Type B pancreatic cell (in vitro differentiated cells): ENCODE measurements around the gene SMARCA1. TPM values are rescaled to one million over a fixed set of nuclear protein-coding genes. Genes with fewer than 3 reads are reported as not detected.

Experiments
- DNase-seq: peaks from one replicate; pipeline ENCODE4 v3.0.0; 2021; ENCODE audit warnings: mixed read lengths; ENCODE audit not compliant: unreplicated experiment; ENCODE audit errors: extremely low spot score
- H3K27ac Mint-ChIP-seq: 2 replicates; pipeline ENCODE4 v1.8.0; 2021; ENCODE audit warnings: mild to moderate bottlenecking, mixed read lengths
- H3K27me3 Mint-ChIP-seq: 2 replicates; pipeline ENCODE4 v1.8.0; 2021; ENCODE audit warnings: mixed read lengths
- H3K36me3 Mint-ChIP-seq: 2 replicates; pipeline ENCODE4 v1.8.0; 2021; ENCODE audit warnings: mixed read lengths
- H3K4me1 Mint-ChIP-seq: one replicate; pipeline ENCODE4 v1.8.0; 2021; ENCODE audit warnings: mixed read lengths; ENCODE audit not compliant: unreplicated experiment
- H3K4me3 Mint-ChIP-seq: 2 replicates; pipeline ENCODE4 v1.8.0; 2021; ENCODE audit warnings: mild to moderate bottlenecking, mixed read lengths
- H3K9me3 Mint-ChIP-seq: 2 replicates; pipeline ENCODE4 v1.8.0; 2021; ENCODE audit warnings: mixed read lengths
- CTCF ChIP-seq: fragments of 200-600 bp; sonication (generic); conservative IDR thresholded peaks from 2 replicates; pipeline ENCODE4 v1.5.0; 2021; ENCODE audit warnings: antibody characterized with exemption, mild to moderate bottlenecking
- total RNA-seq: library from RNA; stranded (reverse); gene quantifications from 2 replicates; pipeline ENCODE4 v1.2.1, GENCODE V29; 2021; ENCODE audit warnings: low replicate concordance

The SMARCA1 gene
- total RNA-seq, 1 donor from 2014 or later: 106 TPM

- TF ChIP-seq CTCF: no peak
- Mint-ChIP-seq H3K4me1 (peaks cover 4% of the 10 kb centered on the region), H3K9me3 (peaks cover 4% of the 10 kb centered on the region), H3K27me3 (no peaks in the 10 kb centered on the region), H3K36me3 (no peaks in the 10 kb centered on the region), H3K27ac (no peak overlapping the region), H3K4me3 (no peak overlapping the region)
- no peak for DNase-seq
These were observed 2.6 kb upstream of the SMARCA1 start for GRCh38 chrX:129525896-129526295.

GRCh38 chrX:129525162-129525561, 1.9 kb upstream of the SMARCA1 start:
- Mint-ChIP-seq H3K4me1 (peaks cover 9% of the 10 kb centered on the region), H3K9me3 (peaks cover 4% of the 10 kb centered on the region), H3K36me3 (no peaks in the 10 kb centered on the region), H3K27me3 (no peaks in the 10 kb centered on the region), H3K27ac (no peak overlapping the region), H3K4me3 (no peak overlapping the region)
- no peak for DNase-seq
- no peak for TF ChIP-seq CTCF

GRCh38 chrX:129524250-129524850, 1.1 kb upstream of the SMARCA1 start:
- Mint-ChIP-seq H3K4me3 (peak overlapping the region; percentile 96), H3K36me3 (no peaks in the 10 kb centered on the region), H3K27me3 (no peaks in the 10 kb centered on the region), H3K4me1 (peaks cover 9% of the 10 kb centered on the region), H3K9me3 (peaks cover 4% of the 10 kb centered on the region), H3K27ac (peak overlapping the region; percentile 95)
- TF ChIP-seq CTCF: no peak
- no peak for DNase-seq

- peak; percentile 49 for TF ChIP-seq CTCF
- Mint-ChIP-seq H3K4me1 (peaks cover 12% of the 10 kb centered on the region), H3K36me3 (no peaks in the 10 kb centered on the region), H3K27ac (peak overlapping the region; percentile 78), H3K9me3 (peaks cover 4% of the 10 kb centered on the region), H3K27me3 (no peaks in the 10 kb centered on the region), H3K4me3 (peak overlapping the region; percentile 96)
- peak; percentile 79 for DNase-seq
These were observed 859 bp downstream of the SMARCA1 start for GRCh38 chrX:129522184-129523078.

- peak overlapping the region; percentile 68 for H3K4me3 Mint-ChIP-seq
- H3K27me3 Mint-ChIP-seq: no peaks in the 10 kb centered on the region
- TF ChIP-seq CTCF: no peak
- no peak overlapping the region for H3K27ac Mint-ChIP-seq
- peaks cover 6% of the 10 kb centered on the region for H3K36me3 Mint-ChIP-seq
- H3K9me3 Mint-ChIP-seq: peaks cover 4% of the 10 kb centered on the region
- DNase-seq: no peak
- peaks cover 12% of the 10 kb centered on the region for H3K4me1 Mint-ChIP-seq
These were observed 3.1 kb downstream of the SMARCA1 start for GRCh38 chrX:129520151-129520550.
